ENCODE measurements around the gene RBM10. TPM values are rescaled to one million over a fixed set of nuclear protein-coding genes. Genes with fewer than 3 reads are reported as not detected.

Gene RBM10
- total and polyA plus RNA-seq, 2 donors (not counting 1 experiment from before 2014, with no cell fraction given) = 14.9 to 50.0 TPM

DNA sequence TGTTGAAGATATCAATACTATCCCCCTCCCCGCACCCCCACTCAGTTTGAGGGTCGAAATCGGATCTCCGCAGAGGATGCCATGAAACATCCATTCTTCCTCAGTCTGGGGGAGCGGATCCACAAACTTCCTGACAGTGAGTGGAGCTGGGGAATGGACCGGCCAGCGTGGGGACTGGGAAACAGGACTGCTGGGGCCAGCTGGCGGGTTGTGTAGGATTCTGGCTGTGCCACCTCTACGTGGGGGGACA, 82.2 kb downstream of the RBM10 start:
- no peak for DNase-seq (ENCODE audit: low read depth in 2 of 2)
- Histone ChIP-seq H4K20me1 (ENCODE audit: control insufficient read depth, extremely low read depth, insufficient read depth, low read length) (no peaks in the 10 kb centered on the region), H3K4me2 (ENCODE audit: extremely low read depth, insufficient read depth, low read length) (no peak overlapping the region), H3K9me3 (ENCODE audit: control insufficient read depth, insufficient read depth, low read depth, low read length) (no peaks in the 10 kb centered on the region), H3K9ac (ENCODE audit: insufficient read depth, low read length) (no peak overlapping the region), H3K4me3 (replicated peaks in 1 of 4; ENCODE audit: control extremely low read depth in 1 of 4, insufficient read depth in 1 of 4, low read depth in 3 of 4, low read length in 4 of 4) (no peak overlapping the region), H3K27me3 (ENCODE audit: control insufficient read depth, insufficient read depth, low read length) (no peaks in the 10 kb centered on the region), H2AFZ (ENCODE audit: low read length) (no peak overlapping the region), H3K27ac (ENCODE audit: insufficient read depth, low read length) (no peak overlapping the region), H3K36me3 (ENCODE audit: control insufficient read depth, insufficient read depth, low read length) (peaks cover 21% of the 10 kb centered on the region), H3K4me1 (ENCODE audit: control insufficient read depth, extremely low read depth, insufficient read depth, low read length) (no peaks in the 10 kb centered on the region), H3K79me2 (ENCODE audit: control insufficient read depth, insufficient read depth, low read length) (peaks cover 7% of the 10 kb centered on the region)
- TF ChIP-seq CTCF (conservative IDR thresholded peaks at IDR 0.05 in 1 of 2, IDR thresholded peaks at IDR 0.05 in 1 of 2; ENCODE audit: low read depth in 1 of 2, low read length in 2 of 2) (no peak), EZH2 (IDR thresholded peaks at IDR 0.05; ENCODE audit: low read length, missing control alignments) (no peak)

GRCh38 chrX:47228550-47229270, 83.7 kb downstream of the RBM10 start:
- H3K4me2 ChIP-seq (ENCODE audit: extremely low read depth, insufficient read depth, low read length) = no peak overlapping the region
- DNase-seq (ENCODE audit: low read depth in 2 of 2) = no peak
- H3K4me1 ChIP-seq (ENCODE audit: control insufficient read depth, extremely low read depth, insufficient read depth, low read length) = no peaks in the 10 kb centered on the region
- H3K9me3 ChIP-seq (ENCODE audit: control insufficient read depth, insufficient read depth, low read depth, low read length) = no peaks in the 10 kb centered on the region
- no peak overlapping the region for H3K4me3 ChIP-seq (replicated peaks in 1 of 4; ENCODE audit: control extremely low read depth in 1 of 4, insufficient read depth in 1 of 4, low read depth in 3 of 4, low read length in 4 of 4)
- no peak overlapping the region for H3K9ac ChIP-seq (ENCODE audit: insufficient read depth, low read length)
- H3K79me2 ChIP-seq (ENCODE audit: control insufficient read depth, insufficient read depth, low read length) = no peaks in the 10 kb centered on the region
- H3K36me3 ChIP-seq (ENCODE audit: control insufficient read depth, insufficient read depth, low read length) = peaks cover 16% of the 10 kb centered on the region
- H4K20me1 ChIP-seq (ENCODE audit: control insufficient read depth, extremely low read depth, insufficient read depth, low read length) = no peaks in the 10 kb centered on the region
- H2AFZ ChIP-seq (ENCODE audit: low read length) = no peak overlapping the region
- H3K27me3 ChIP-seq (ENCODE audit: control insufficient read depth, insufficient read depth, low read length) = no peaks in the 10 kb centered on the region
- TF ChIP-seq CTCF (conservative IDR thresholded peaks at IDR 0.05 in 1 of 2, IDR thresholded peaks at IDR 0.05 in 1 of 2; ENCODE audit: low read depth in 1 of 2, low read length in 2 of 2) (no peak), EZH2 (IDR thresholded peaks at IDR 0.05; ENCODE audit: low read length, missing control alignments) (no peak)
- H3K27ac ChIP-seq (ENCODE audit: insufficient read depth, low read length) = no peak overlapping the region

GRCh38 chrX:47229427-47229826, 84.4 kb downstream of the RBM10 start:
- Histone ChIP-seq H3K4me1 (ENCODE audit: control insufficient read depth, extremely low read depth, insufficient read depth, low read length) (no peaks in the 10 kb centered on the region), H3K9ac (ENCODE audit: insufficient read depth, low read length) (no peak overlapping the region), H3K79me2 (ENCODE audit: control insufficient read depth, insufficient read depth, low read length) (peaks cover 5% of the 10 kb centered on the region), H3K27me3 (ENCODE audit: control insufficient read depth, insufficient read depth, low read length) (no peaks in the 10 kb centered on the region), H3K36me3 (ENCODE audit: control insufficient read depth, insufficient read depth, low read length) (peaks cover 13% of the 10 kb centered on the region), H3K4me3 (replicated peaks in 1 of 4; ENCODE audit: control extremely low read depth in 1 of 4, insufficient read depth in 1 of 4, low read depth in 3 of 4, low read length in 4 of 4) (no peak overlapping the region), H3K9me3 (ENCODE audit: control insufficient read depth, insufficient read depth, low read depth, low read length) (no peaks in the 10 kb centered on the region), H2AFZ (ENCODE audit: low read length) (no peak overlapping the region), H3K4me2 (ENCODE audit: extremely low read depth, insufficient read depth, low read length) (no peak overlapping the region), H4K20me1 (ENCODE audit: control insufficient read depth, extremely low read depth, insufficient read depth, low read length) (no peaks in the 10 kb centered on the region), H3K27ac (ENCODE audit: insufficient read depth, low read length) (no peak overlapping the region)
- no peak for TF ChIP-seq EZH2 (IDR thresholded peaks at IDR 0.05; ENCODE audit: low read length, missing control alignments)
- no peak for TF ChIP-seq CTCF (conservative IDR thresholded peaks at IDR 0.05 in 1 of 2, IDR thresholded peaks at IDR 0.05 in 1 of 2; ENCODE audit: low read depth in 1 of 2, low read length in 2 of 2)
- DNase-seq (ENCODE audit: low read depth in 2 of 2) = no peak

Measured in fibroblast of lung (primary cell).